Activated CD4-positive, alpha-beta T cell treated with anti-CD3 and anti-CD28 coated beads for 24 hours (primary cell): ENCODE results near the gene CASP8.
"Not testable (repeated sequence)": the region's sequence is repeated elsewhere in the genome, so short reads cannot be mapped to it uniquely, and the experiment has no call there.

ENCODE experiments used
- DNase-seq, 2 donors: peaks; one replicate each; pipeline ENCODE4 v3.0.0-alpha.2; 2020; ENCODE audit warnings: low read depth in 2 of 2

CASP8 gene

GRCh38 chr2:201260302-201260800 lies at the start of gene CASP8:
Gene CASP8, plus strand, starts transcription at chr2:201260536. Its CDS starts 5,951 bp downstream, at chr2:201266487.
- no peak for DNase-seq

- no peak for DNase-seq
These were observed 44.4 kb upstream of the CASP8 start for GRCh38 chr2:201215963-201216362.

GRCh38 chr2:201216918-201217317 lies 43.4 kb upstream of the CASP8 start:
- DNase-seq = no peak

GRCh38 chr2:201218780-201219179 lies 41.6 kb upstream of the CASP8 start:
- no peak for DNase-seq

- DNase-seq = no peak
These were observed 40.8 kb upstream of the CASP8 start for GRCh38 chr2:201219328-201220096.

- no peak for DNase-seq
These were observed 40.2 kb upstream of the CASP8 start for GRCh38 chr2:201220102-201220570.

- DNase-seq = no peak
These were observed 37.0 kb upstream of the CASP8 start for GRCh38 chr2:201223089-201224073.

- DNase-seq = no peak
These were observed 31.9 kb upstream of the CASP8 start for GRCh38 chr2:201228271-201228911.

- DNase-seq = no peak
These were observed 31.4 kb upstream of the CASP8 start for GRCh38 chr2:201228912-201229290.

- DNase-seq = peak; percentile 88 to 91
These were observed 28.4 kb upstream of the CASP8 start for GRCh38 chr2:201231781-201232466.

GRCh38 chr2:201232467-201232815 lies 27.9 kb upstream of the CASP8 start:
- no peak for DNase-seq

GRCh38 chr2:201233192-201233811 lies 27.0 kb upstream of the CASP8 start:
- peak; percentile 81 to 83 for DNase-seq

- no peak for DNase-seq
These were observed 26.3 kb upstream of the CASP8 start for GRCh38 chr2:201233812-201234662.

GRCh38 chr2:201234663-201235135 lies 25.6 kb upstream of the CASP8 start:
- no peak for DNase-seq

GRCh38 chr2:201235860-201236811 lies 24.2 kb upstream of the CASP8 start:
- DNase-seq = peak in 1 of 2 donors; percentile 49

GRCh38 chr2:201237486-201238123 lies 22.7 kb upstream of the CASP8 start:
- DNase-seq = no peak

- DNase-seq = not testable (repeated sequence)
These were observed 21.0 kb upstream of the CASP8 start for GRCh38 chr2:201239167-201239935.
